ENCODE results near the gene MMP11.

Gene MMP11

DNA sequence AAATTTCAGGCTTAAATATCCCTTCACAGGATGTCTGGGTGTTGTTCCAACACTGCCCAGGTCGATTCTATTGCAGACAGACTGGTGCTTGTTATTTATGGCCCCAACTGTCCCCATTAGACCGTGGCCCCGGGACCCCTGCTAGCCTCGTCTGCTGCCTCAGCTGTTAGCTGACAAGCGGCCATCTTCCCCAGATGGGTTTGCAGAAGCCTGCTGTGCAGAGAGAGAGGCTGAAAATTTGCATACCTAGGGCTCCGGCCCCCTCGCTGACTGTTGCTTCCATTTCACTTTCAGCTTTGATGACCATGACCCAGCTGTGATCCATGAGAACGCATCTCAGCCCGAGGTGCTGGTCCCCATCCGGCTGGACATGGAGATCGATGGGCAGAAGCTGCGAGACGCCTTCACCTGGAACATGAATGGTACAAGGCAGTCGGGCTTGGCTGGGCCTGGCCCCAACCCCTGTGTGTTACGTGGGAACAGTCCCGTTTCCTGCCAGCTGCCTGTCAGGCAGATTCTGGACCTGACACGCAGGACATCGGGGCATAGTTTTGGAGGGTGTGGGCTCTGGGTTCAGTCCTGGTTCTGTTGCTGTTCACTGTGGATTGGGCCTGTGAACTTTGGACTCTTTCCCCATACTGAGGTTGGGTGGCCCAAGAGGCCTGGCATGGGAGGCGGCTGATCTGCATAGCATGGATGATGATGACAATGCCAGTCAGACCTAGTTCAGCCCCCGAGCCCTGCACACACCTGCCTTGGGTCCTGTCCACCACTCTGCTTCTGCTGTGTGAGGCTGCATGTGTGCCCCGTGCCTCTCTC is 30.6 kb downstream of the MMP11 start:
- peak; percentile 9 to 57 for DNase-seq

DNA sequence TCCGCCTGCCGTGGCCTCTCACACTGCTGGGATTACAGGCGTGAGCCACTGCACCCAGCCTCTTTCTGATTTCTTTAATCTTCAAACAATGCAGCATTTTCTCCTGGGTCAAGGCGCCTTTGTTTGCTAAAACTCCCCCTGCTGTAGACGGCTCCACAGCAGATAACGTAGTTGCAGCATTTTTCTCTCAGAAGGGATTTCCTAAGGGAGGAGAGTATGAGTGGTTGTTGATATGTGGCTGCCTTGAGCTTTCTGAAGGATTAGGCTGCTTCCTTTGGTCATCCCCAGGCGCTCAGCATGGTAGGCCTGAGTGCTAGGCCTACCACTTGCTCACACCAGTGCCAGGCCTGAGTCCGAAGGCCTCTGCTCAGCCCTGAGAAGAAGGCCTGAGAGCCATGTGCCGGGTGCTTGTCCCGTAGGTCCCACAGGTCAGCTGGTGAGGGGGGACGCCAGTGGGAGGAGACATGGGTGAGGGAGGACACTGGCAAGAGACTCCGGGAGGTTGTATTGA is 32.2 kb downstream of the MMP11 start:
- DNase-seq = no peak

DNA sequence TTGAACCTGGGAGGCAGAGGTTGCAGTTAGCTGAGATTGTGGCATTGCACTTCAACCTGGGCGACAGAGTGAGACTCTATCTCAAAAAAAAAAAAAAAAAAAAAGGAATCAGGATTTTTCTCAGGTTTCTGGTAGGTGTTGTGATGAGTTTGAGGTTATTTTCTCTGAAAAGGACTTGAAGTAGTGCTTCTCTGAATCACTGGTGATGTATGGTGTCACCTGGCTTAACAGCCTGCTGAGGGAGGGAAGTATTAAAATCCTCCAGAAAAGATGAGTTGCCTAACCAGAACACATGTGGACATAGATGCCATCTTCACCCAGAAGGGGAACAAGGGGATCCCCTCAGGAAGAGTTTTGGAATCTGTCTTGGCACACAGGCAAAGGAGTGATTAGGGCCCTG is 34.2 kb downstream of the MMP11 start:
- DNase-seq = no peak

DNA sequence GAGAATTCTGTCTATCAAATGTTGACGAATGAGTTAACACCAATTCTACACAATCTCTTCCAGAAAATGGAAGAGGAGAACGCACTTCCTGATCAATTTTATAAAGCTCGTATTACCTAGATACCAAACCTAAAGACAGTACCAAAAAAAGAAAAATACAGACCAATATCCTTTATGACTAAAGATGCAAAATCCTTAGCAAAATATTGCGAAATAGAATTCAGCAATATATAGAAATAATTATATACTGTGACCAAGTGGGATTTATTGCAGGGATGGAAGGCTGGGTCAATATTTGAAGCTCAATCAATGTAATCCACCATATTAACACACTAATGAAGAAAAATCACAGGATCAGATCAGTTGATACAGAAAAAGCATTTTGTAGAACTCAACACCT is 39.7 kb downstream of the MMP11 start:
- DNase-seq = no peak

DNA sequence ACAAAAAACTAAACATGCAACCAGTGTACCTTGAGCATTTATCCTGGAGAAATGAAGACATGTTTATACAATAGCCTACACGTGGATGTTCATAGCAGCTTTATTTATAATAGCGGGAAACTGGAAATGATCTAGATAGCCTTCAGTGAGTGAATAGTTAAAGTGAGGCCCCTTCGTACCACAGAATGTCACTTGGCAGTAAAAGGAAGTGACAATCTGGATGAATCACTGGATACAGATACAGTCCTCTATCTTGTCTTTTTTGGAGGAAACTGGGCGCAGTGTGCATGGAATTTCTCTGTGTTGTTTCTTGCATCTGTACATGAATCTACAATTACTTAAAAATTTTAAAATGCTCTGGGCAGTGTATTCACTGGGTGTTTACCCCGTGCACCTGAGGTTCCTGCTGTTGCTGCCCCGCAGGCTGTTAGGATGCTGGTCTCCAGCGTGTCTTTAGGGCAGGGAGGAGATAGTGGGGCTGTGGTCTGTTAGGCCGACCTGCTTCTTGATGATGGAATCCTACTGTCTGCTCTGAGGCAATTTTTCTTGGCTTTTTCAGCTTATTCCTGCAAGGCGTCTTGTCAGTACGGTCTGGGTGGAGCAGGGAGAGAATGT is 43.0 kb downstream of the MMP11 start:
- DNase-seq = no peak

DNA sequence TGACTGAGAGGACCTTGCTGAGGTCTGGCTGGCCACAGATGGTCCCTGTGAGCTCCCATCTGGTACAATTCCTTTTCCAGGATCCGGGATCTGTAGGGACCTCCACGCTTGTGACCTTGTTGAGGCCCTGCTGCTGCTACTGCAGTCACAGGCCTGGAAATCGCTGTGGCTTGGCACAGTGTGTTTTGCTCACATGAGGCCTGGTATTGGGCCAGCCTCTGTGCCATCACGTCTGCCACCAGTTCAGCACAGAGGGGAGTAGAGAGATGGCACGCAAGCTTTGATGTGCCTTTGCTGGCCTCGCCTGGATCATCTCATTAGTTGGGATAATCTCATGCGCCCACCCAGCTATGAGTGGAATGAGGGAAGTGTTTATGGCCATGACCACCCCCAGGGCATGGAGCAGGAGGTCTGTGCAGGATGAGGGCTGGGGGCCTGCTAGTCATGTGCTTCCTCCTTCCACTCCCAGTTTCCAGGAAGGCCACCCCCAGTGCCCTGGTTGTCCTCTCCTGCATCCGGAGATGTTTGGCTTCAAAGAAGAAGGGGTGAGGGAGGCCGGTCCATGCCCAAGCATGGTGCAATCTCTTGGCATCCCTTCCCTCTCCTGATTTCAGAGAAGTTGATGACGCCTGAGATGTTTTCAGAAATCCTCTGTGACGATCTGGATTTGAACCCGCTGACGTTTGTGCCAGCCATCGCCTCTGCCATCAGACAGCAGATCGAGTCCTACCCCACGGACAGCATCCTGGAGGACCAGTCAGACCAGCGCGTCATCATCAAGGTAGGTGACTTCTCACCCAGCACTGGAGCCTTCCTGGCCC is 43.7 kb downstream of the MMP11 start:
- no peak for DNase-seq

DNA sequence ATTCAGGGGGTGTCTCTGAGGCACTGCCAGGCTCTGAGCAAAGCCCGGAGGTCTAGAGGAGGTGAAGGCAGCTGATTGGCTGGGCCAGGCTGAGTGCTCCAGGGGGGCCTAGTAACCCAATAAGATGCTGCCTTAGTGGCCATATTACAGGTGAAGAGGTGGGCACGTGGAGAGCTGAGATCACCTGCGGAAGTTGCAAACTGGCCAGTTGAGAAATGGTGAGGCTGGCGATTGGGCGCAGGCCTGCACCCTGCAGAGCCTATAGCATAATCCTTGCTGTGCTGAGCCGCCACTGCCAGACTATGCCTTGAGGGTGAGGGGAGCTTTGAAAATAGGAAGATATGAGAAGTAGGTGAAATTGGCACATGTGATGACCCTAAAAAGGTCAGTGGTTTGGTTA is 44.5 kb downstream of the MMP11 start:
- no peak for DNase-seq

DNA sequence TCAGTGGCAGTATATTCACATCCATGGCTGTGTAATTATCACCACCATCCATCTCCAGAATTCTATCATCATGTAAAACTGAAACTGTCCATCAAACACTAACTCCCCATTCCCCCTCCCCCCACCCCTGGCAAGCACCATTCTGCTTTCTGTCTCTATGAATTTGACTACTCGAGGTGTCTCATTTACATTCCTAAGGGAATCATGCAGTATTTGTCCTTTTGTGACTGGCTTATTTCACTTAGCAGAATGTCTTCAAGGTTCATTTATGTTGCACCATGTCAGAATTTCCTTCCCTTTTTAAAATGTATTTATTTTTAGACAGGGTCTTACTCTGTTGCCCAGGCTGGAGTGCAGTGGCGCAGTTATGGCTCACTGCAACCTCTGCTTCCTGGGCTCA is 45.9 kb downstream of the MMP11 start:
- DNase-seq = no peak

DNA sequence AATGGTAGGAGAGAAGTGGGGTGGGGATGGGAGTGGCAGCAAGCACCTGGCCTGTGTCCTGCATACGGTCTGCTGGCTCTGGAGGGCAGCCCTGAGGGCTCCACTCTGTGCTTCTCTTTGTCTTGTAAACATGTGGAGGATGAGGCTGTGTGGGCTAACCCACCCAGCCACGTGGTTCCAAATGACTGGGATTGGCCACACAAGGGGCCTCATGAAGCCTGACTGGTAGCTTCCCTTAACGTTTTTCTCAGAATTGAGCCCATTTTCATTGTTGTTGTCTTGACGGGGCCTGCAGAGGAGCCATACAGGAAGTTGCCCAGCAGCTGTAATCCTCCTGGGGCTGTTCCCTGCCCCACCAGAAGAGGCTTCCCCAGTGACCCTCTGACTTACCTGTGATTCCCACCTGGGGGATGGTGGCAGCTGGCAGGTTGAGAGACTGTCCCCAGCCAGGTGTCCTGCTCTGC is 48.1 kb downstream of the MMP11 start:
- DNase-seq = no peak

DNA sequence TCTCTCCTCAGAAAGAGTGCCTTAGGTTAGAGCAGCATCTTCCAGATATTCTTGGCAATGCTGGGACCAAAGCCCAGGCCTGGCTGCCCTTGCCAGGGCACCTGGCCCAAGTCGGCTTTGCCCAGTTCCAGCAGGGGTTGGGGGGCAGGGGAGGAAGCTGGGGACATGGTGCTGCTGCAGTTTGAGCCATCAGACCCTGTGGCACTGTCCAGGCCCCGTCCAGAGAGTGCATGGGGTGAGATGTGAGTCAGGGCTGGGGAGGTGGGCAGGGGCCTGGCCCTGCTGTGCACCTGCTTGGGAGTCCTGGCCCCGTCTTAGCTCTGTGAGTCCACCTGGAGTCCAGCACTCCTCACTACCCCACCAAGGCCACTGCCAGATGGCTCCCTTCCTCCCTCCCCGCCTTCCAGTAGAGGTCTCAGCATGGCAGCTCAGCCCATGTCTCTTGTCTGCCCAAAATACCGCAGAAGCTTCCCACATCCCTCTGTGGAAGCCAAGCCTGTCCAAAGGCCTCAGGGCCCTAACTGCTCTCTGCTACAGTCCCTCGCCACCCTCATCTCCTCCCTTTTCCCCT is 49.5 kb downstream of the MMP11 start:
- no peak for DNase-seq

DNA sequence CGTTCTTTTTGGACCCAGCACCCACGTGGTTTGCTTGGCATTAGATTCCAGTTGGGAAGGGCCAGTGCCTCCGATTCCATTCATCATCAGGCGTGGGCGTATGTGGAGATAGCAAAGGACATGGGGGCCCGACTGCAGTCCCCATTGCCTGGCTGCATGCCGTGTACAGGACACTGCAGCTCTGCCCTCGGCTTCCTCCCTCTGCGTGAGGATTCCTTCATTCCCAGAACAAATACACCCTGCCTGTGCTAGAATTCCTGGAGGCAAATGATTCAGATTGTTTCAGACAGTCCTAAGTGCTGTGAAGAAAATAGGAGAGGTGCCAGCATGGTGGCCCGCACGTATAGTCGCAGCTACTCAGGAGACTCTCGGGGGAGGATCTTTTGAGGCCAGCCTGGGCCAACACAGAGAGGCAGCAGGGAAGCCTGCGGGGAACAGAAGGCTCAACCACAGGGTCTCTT is 50.7 kb downstream of the MMP11 start:
- no peak for DNase-seq

DNA sequence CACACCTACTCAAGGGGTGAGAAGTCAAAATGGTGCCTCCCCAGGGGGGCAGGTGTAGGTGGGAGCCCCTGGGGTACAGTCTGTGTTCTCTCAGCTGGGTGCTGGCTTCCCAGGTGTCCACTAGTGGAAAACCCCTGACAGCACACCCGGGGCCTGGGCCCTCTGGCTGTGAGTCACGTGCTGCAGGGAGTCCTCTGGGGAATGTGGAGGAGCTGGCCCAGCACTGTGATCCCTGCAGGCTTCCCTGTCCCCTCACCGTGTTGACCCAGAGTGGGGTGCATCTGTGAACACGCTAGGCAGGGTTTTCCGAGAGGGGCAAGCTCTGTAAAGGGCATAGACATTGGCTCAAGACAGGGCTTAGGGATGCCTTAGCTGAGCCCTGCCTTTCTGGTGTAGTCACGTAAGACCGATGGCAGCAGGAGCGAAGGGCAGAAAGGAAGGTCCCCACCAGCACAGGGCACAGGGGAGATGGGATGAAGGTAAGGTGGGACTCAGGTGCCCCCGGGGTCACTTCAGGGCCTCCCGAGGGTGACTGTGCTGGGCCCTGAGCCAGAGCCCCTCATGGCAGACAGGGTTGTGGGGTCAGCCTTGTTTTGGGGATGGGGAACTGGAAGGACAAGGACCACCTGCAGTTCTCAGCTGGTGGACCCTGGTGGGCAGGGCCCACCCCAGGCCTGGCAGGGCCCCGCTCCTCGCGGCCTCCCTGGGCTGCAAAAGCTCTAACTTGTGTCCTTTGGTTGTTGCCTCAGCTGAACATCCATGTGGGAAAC is 52.0 kb downstream of the MMP11 start:
- no peak for DNase-seq

DNA sequence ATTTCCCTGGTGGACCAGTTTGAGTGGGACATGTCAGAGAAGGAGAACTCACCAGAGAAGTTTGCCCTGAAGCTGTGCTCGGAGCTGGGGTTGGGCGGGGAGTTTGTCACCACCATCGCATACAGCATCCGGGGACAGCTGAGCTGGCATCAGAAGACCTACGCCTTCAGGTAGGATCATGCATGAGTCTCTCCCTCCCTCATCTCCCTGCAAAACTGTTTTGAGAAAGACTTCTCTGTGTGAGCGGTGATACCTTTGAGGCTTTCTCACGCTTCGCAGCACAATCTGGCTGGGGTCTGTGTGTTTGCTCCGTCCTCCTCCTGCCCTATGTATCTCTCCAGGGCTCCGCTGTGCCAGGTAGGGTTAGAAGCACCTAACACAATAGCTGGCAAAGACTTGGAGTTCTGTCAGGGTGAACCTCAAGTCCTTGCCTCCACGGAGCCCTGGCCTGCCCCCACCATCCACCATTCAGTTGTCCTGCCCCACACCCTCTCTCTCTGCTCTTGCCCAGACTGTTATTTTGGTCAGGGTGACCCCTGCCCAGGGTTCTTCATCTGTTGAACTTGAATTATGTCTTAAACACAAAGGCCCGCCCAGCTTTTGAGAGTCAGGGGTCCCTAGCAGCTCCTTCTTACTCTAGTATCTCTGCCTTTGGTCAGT is 52.7 kb downstream of the MMP11 start:
- no peak for DNase-seq

DNA sequence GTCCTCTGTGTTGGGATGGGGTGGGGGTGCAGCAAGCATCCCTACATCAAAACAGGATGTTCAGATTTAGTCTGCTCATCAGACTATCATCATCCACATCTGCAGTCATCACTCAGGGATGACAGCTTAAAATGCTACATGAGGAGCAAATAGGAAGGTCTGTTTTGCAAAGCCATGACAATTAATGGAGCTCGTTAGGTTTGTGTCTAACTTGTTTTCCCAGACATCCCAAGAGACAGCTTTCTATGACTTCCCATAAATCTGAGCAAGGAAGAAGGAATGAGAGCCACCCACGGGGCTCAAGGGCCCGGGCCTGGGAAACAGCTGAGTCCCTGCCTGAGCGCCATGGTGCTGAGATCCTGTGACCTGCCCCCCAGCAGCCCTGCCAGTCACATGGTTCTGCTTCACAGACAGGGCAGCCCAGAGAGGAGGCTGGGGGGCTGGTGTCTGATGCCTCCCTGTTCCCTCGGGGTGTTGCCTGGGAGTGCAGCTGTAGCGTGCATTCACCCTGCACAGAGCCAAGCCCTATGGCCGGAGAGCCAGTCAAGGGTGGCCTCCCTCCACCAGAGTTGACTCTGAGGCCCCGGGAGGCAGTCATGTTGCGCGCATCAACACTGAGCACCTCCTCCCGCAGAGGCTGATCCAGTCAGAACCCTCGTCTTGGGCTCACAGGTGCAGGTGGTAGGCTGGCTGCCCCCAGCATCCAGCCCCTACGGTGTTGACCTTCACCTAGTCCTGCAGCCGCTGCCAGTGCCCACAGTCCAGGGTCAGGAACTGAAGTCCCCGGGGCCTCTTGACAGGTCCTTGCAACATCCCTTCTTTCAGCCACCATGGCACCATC is 54.1 kb downstream of the MMP11 start:
- DNase-seq = no peak

DNA sequence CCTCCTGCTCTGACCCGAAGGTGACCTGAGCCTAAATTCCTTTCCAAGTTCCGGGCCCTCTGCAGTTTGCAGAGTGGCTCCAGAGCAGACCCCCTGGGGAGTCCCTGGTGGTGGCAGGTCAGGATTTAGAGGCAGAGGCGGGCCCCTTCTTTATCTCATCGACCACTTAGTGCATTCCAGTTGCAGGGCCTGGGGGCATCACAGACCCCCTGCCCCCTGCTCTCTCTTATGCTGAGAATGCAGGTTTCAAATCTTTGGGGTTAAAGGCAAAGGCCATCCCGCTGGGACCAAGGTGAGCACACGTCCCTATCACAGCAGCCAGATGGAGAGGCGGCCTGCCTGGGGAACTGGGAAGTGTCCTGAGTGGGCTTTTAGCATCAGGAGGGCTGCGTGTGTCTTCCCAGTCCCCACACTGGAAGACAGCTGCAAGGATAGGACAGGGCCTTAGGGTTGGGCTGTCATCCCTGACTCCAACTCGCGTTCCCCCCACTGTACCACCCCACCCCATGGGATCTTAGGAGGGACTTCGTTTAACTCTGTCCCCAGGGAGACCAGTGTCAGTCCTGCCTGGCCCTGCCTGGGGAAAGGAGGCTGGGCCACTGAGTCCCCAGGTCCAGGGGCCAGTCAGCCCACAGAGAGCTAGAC is 54.8 kb downstream of the MMP11 start:
- no peak for DNase-seq

DNA sequence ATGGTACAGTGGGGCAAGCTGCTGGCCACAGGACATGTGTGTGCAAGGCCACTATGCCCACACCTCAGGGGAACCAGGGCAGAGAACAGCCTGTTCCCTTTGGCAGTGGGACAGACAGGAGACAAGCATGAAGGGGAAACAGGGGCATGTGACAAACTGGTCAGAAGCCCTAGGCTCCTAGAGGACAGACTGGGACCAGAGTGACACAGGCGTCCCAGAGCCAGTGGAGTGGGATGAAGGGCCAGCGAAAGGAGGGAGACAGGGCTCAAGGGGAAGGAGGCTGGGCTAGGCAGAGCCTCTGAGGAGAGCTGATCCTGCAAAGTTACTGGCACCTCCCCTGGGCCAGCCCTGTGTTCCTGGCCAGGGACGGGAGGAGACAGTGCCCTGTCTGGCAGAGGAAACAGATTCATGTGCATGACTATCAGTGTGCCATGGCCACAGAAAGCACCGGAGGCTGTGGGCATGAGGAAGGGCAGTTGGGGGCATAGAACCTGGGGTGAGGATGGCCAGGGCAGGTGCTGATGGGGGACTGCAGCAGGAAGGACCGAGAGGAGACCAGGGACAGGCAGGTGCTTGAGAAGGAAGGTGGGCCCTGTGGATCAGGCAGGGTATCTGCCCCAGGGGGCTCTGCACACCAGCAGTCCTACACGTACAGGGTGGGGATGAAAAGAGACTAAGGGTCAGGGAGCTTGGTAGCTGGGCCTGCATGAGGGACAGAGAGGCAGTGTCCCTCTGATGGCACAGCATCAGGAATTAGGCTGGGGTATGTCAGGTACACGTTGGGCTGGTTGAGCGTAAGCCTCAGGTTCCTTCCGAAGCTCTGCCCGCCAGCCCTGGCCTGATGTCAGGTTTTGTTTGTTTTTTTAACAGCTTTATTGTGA is 56.4 kb downstream of the MMP11 start:
- DNase-seq = no peak

DNA sequence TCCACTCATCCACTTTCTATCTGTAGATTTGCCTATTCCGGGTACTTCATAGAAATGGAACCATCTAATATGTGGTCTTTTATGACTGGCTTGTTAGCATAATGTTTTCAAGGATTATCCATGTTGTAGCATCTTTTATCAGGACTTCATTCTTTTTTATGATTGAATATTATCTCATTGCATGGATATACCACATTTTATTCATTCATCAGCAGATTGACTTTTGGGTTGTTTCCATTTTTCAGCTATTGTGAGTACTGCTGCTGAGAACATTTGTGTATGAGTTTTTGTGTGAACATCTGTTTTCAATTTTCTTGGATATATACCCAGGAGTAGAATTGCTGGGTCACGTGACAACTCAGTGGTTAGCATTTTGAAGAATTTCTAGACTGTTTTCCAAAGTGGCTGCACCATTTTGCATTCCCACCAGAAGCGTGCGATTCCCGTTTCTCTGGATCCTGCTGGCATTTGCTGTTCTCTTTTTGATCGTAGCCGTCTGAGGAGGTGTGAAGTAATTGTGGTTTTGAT is 57.3 kb downstream of the MMP11 start:
- no peak for DNase-seq

DNA sequence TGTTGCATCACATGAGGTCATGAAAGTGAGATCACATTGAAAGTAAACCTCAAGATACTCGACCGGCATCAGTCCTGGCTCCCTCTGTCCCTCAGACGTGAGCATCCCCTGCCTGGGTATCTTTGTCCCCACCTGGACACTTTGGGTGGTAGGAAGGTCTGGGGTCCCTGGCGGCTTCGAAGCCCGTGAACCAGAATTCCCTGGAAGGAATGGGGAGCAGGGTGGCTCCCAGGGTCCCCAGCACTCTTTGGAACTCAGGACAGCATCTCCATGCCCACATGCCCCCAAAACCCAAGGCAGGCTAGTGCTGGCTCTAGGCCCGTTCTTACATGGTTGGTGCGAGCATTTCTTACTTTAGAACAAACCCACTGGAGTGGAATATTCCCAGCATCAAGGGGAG is 58.6 kb downstream of the MMP11 start:
- DNase-seq = no peak

DNA sequence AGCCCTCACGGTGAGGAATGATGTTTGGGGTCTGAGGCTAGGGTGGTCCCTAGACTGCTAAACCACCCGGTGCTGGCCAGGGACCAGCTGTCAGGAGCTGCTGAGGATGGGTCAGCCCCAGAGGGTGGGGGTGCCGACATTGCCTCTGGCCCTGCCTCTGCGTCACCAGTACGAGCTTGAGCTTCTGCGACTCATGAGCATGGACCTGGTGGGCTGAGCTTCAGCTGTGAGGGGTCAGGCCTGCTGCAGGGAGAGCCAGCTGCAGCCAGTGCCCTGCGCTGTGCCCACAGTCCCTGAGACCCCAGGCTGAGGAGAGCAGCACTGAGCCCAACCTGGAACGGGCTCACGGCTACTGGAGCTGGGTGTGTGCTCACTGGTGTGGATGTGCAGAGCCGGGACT is 59.1 kb downstream of the MMP11 start:
- DNase-seq = no peak
